ENCODE measurements around the gene FRAT1.

DNA sequence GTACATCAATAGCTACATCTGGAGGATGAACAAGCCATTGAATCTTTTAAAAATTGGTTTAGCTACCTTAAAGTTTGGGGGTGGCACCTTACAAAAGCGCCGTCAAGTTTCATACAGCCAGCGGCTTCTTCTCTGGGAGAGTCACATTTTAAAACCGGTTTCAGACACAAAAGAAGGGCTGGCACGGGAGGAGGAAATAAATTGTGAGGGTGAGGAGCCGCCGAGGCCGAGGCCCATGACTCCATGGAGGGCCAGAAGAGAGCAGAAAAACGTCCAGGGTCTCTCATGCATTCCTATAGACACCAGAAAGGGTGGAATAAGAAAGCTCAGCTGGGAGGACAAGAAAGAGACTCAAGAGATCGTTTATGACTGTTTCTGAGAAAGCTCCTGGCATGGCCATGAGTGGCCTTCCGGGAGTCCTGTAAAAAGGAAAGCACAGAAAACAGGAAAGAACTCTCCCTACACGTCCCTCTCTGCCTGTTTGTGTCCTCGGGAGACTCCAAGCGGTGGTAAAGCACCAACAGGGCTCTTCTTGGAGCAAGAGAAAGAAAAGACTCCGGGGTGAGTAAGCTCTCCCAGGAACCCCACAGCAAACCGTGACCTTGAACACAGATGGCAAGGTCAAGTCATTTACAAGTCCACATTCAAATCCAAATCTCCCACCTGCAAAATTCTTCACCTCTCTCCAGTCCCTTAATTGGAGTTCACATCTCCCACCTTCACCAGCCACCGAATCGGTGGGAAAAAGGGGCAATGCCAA lies 13.7 kb downstream of the FRAT1 start:
- TF ChIP-seq POLR2A (IDR thresholded peaks at IDR 0.05; ENCODE audit: low read depth, low read length) (no peak), POLR2AphosphoS5 (IDR thresholded peaks at IDR 0.05; ENCODE audit: low read depth, low read length) (no peak), TAF1 (IDR thresholded peaks at IDR 0.05; ENCODE audit: borderline replicate concordance, low read depth, low read length) (no peak)

All from GM12892 (cell line).